ENCODE results near the gene FOXF2.

FOXF2 gene

GRCh38 chr6:1439349-1439748, 50.0 kb downstream of the FOXF2 start:
- in situ Hi-C loops (cut with HindIII; ENCODE audit: low sequenced_read_pairs), result no loop called here
- no peak overlapping the region for H3K4me3 ChIP-seq (ENCODE audit: low read depth, low read length)
- no peak for DNase-seq (ENCODE audit: low read depth, low spot score)
- TF ChIP-seq CTCF (IDR thresholded peaks at IDR 0.05; ENCODE audit: low read depth, low read length), result no peak

GRCh38 chr6:1442929-1443328, 53.6 kb downstream of the FOXF2 start:
- no peak for DNase-seq (ENCODE audit: low read depth, low spot score)
- in situ Hi-C loops (cut with HindIII; ENCODE audit: low sequenced_read_pairs), result no loop called here
- no peak for TF ChIP-seq CTCF (IDR thresholded peaks at IDR 0.05; ENCODE audit: low read depth, low read length)
- no peak overlapping the region for H3K4me3 ChIP-seq (ENCODE audit: low read depth, low read length)
